ENCODE data around the gene OR6N1. TPM values are rescaled to one million over a fixed set of nuclear protein-coding genes. Genes with fewer than 3 reads are reported as not detected.

Gene OR6N1
- total RNA-seq = not detected in 2 replicates

DNA sequence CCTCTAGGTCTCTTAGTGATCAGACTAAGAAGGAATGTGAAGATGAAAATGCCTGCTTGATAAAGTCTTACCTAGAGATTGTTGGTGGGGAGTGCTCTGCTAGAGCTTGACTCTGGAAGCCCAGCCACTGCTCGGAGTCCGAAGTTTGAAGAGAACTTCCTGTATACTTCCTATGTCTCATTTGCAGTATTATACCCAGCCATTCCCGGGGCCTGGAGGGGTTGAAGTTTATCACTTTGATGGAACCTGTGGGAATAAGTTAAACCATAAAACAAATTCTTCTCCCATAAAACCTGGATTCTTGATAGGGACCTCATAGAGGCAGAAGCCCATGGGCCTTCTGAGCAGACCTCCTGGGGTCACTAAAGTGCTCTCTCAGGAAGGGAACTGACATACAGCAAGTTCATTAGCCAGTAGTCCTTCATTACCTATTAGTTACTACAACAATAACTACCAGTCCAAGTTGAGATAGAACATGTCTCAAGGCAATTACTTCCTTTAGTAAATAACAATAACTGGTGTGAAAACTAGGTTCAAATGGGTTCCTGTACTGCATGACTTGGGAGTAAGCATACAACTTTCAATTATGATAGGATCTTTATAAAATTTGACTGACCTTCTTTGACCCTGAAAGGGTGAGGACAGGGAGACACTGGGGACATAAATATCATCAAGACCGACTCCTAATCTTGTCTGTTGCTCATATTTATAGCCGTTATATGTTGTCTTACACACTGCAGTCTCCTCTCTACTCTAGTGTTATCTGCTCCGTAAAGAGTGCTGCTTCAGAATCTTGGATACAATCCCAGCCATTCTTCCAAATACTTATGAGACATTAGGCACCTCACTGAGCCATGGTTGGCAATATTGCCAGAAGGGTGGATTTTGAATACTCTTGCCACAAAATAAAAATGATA, at the start of gene OR6N1:
OR6N1 (minus strand) TSS at position 246 of the 917 bp plus-strand sequence. CDS start 5,513 bp downstream, outside the sequence.

GRCh38 chr1:158781104-158781503, 9.1 kb upstream of the OR6N1 start, which contains the start of gene OR6N2:
Gene OR6N2 (minus strand): TSS chr1:158781204. CDS start chr1:158777635, 3,569 bp downstream.

DNA sequence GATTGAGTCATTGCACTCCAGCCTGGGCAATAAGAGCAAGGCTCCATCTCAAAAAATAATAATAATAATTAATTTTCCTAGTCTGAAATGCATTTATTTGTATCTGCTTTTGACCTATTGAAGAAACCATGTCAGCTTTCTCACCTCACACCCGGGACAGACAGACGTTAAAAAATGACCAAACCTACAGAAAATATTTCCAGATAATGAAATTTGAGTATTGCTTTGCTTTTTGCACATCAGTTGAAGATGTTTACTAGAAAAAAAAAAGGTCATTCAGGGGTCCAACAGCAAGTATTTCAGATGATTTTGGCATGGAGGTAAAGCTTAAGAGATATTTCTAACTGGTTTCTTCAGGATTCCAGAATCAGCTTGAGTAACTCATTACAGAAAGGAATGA, 17.6 kb downstream of the OR6N1 start, which contains the start of gene OR6K6:
OR6K6 (plus strand) TSS at position 301 of the 400 bp plus-strand sequence. CDS start 168 bp downstream, outside the sequence.

GRCh38 chr1:158720620-158721019, 51.4 kb downstream of the OR6N1 start, which contains the start of gene OR6K3:
Gene OR6K3 (minus strand): TSS chr1:158720720. CDS start chr1:158718115, 2,605 bp downstream.

Other genes with a start within 250 kb of the OR6N1 start
- not detected in 2 replicates for gene OR6Y1, start 217.8 kb downstream of the OR6N1 start, total RNA-seq
- not detected in 2 replicates for gene OR6P1, start 201.6 kb downstream of the OR6N1 start, total RNA-seq
- not detected in 2 replicates for gene OR10X1, start 192.3 kb downstream of the OR6N1 start, total RNA-seq
- gene OR10Z1, start 166.9 kb downstream of the OR6N1 start, total RNA-seq = not detected in 2 replicates
- 0.20 and 0.25 TPM in 2 replicates for gene SPTA1, start 85.5 kb downstream of the OR6N1 start, total RNA-seq
- not detected in 2 replicates for gene OR6K2, start 71.5 kb downstream of the OR6N1 start, total RNA-seq
- not detected in 2 replicates for gene OR6K3, start 51.5 kb downstream of the OR6N1 start, total RNA-seq
- gene OR6K6, start 17.5 kb downstream of the OR6N1 start, total RNA-seq = not detected in 2 replicates
- not detected in 2 replicates for gene OR6N2, start 9.0 kb upstream of the OR6N1 start, total RNA-seq
- not detected in 2 replicates for gene MNDA, start 59.2 kb upstream of the OR6N1 start, total RNA-seq
- gene PYHIN1, start 159.4 kb upstream of the OR6N1 start, total RNA-seq = not detected in 2 replicates
- gene IFI16, start 237.7 kb upstream of the OR6N1 start, total RNA-seq = 224 and 238 TPM in 2 replicates

All from cardiac ventricle fibroblast (primary cell).